SIG-M5 treated with dmso at 0.1 percent for 504 hours (cell line): Measurements from ENCODE around the gene DDC.
"Not testable (repeated sequence)": the region's sequence is repeated elsewhere in the genome, so short reads cannot be mapped to it uniquely, and the experiment has no call there.

ENCODE experiments used
- DNase-seq: peaks from one replicate; lab custom pipeline; 2025; ENCODE audit not compliant: unreplicated experiment; lab: John Stamatoyannopoulos, UW

The DDC gene

DNA sequence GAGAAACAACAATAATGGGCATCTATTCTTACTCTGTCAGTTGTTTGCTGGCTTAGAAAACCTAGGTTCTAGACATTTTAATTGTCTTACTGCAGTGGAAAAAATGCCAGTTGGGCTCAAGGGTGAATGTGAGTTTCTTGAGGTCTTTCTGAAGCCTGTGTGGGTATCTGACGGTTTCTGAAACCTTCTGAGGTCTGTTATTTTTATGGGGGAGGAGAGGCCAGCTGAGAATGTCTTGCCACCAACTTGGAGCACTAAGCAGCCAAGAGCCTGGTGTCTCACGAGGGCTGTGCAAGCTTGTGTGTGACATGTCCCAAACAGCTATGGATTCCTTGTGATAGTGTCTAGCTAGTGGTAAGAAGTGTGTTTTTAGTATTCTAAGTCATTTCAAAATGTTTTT is 24.2 kb upstream of the DDC start:
- DNase-seq, result no peak

- DNase-seq, result no peak
Observed at GRCh38 chr7:50588937-50589336, 23.7 kb upstream of the DDC start.

- DNase-seq, result no peak
Observed at GRCh38 chr7:50587737-50588136, 22.5 kb upstream of the DDC start.

DNA sequence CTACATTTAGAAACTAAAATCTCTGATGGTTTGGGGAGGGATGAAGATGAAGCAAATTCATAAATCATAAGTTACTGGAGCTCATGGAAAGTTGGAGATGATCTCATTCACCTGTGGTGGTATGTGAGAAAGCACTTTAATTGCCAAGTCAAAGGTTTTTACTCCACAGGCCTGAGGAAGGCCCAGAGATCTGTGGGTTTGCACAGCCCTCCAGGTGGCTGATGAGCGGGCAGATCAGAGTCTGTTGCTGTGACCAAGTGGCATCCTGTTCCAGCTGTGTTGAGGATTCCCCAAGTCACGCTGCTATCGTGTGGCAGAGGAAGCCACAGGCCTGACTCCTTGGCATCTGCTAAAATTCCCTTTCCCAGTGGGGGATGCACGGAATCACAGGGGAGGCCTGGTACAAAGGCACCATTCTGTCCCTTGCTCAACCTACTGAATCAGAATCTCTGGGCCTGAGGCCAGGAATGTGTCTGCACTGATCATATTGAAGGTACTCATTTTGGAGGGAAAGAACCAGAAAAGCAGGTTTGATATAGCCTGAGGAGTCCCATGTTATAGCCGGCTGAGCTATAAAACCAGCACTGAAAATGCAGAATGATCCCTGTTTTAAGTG is 19.7 kb upstream of the DDC start:
- peak; percentile 42 for DNase-seq

GRCh38 chr7:50584386-50584785 is 19.2 kb upstream of the DDC start:
- no peak for DNase-seq

DNA sequence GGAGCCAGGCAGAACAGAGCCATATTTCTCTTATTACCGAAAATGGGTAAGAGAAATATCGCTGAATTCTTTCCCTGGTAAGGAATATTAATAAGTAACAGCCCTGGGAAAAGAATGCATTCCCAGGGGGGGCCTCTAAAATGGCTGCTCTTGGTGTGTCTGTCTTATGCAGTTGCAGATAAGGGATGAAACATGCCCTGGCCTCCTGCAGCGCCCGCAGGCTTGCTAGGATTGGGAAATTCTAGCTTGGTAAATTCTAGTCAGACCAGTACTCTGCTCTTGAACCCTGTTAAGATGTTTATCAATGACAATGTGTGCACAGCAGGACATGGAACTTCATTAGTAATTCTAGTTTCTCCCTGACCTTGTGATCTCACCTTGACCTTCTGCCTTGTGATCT is 18.1 kb upstream of the DDC start:
- not testable (repeated sequence) for DNase-seq

- DNase-seq, result not testable (repeated sequence)
Observed at GRCh38 chr7:50582271-50582670, 17.1 kb upstream of the DDC start.

- not testable (repeated sequence) for DNase-seq
Observed at GRCh38 chr7:50580666-50581065, 15.5 kb upstream of the DDC start.

DNA sequence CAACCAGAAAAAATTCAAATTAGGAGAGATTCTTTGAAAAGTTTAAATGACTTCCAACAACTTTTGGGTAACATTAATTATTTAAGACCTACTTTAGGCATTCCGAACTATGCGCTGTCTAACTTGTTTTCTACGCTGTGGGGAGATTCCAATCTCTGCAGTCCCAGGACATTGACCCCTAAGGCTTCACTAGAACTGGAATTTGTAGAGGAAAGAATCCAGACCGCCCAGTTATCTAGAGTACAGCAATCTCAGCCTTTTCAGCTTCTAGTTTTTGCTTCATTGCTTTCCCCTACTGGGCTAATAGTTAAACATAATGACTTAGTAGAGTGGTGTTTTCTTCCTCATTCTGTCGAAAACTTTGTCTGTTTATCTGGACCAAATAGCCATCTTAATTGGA is 14.9 kb upstream of the DDC start:
- no peak for DNase-seq

DNA sequence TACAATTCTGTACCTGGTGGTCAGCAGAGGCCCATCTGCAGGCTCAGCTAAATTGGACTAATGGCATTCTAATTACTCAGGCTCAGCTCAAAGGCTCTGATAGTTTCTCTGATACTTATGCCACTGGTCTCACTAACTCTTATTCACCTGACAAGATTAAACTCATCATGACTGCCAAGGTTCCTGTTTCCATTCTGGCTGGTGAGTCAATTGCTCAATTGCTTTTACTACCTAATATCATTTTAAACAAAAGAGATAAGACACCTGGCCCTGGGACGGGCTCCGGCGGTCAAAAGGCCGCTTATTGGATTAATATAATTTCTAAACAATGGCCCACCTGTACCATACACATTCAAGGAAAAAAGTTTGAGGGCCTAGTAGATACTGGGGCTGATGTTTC is 12.9 kb upstream of the DDC start:
- not testable (repeated sequence) for DNase-seq

DNA sequence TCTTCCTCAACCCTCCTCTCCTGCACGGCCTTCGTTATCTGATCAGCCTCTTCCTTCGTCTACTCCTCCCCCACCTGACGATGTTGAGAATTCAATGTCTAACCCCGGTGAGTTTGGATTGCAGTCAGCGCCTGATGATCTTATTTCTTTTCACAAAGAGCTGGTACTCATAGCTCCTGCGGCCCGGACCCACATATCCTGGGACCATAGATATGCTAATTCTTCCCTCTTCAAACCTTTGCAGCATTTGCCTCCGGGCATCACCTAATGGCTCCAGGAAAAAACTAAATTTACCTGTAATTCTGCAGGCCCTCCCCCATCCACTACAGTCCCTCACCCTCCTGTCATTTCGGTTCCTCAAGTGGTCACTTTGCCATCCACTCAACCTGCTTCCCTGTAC is 12.4 kb upstream of the DDC start:
- DNase-seq, result no peak

- not testable (repeated sequence) for DNase-seq
Observed at GRCh38 chr7:50576388-50576787, 11.2 kb upstream of the DDC start.

GRCh38 chr7:50567715-50568261 is 2.6 kb upstream of the DDC start:
- no peak for DNase-seq

DNA sequence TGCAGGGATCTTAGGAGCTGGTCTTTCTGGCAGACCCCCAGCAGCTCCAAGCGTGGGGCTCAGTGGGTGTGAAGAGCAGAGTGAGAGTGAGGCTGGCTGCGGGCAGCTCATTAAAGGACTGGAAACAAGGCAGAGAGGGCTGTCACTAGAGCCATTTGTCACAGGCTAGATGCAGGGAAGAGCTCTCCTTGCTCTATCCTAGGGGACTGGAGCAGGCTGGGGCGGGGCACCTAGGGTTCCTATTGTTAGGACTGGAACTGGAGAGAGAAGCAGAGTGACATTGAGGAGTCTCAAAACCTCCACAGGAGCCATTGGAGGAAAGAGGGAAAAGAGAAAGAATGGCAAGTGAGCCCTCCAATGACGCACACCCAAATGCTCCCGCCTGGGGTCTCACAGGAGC is 772 bp upstream of the DDC start:
- DNase-seq, result no peak

- DNase-seq, result no peak
Observed at GRCh38 chr7:50565559-50565916, 333 bp upstream of the DDC start.

- DNase-seq, result no peak
Observed at GRCh38 chr7:50564171-50564570, 1.0 kb downstream of the DDC start.

DNA sequence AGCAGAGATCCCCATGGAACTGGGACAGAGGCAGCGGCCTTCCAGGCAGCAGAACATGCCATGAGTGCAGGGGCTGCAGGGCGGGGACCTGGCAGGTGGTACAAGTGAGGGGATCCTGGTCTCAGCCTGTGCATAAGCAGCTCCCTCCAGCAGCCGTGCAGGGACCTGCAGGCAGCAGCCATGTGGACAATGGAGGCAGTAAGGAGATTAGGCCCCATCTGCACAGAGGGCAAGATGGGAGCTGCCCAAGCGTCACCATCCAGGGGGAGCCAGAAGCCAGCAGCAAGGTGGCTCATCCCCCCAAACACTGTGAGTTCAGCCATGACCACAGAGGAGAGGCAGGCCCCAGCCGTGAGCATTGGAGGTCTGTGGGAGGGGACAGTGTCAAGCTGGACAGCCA is 3.1 kb downstream of the DDC start:
- no peak for DNase-seq

GRCh38 chr7:50560865-50561351 is 4.3 kb downstream of the DDC start:
- DNase-seq, result no peak

DNA sequence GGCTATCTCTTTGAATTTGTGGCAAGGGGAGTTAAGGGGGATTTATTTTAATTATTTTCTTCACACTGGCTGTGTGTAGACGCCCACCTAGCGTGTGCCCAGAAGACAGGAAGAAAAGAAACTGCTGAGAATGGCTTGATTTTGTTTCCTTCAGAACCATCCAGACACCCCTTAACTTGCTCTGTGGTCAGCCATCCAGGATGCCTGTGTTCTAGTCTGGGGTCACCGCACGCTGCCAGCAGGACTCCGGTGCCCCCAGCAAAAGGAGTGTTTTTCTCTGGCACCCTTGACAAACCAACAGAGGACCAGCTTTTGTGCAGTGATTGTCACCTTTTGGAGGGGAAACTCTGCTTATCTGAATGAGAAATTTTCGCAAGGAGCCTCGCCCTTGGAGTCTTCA is 5.3 kb downstream of the DDC start:
- DNase-seq, result no peak

- no peak for DNase-seq
Observed at GRCh38 chr7:50558294-50559053, 6.7 kb downstream of the DDC start.

DNA sequence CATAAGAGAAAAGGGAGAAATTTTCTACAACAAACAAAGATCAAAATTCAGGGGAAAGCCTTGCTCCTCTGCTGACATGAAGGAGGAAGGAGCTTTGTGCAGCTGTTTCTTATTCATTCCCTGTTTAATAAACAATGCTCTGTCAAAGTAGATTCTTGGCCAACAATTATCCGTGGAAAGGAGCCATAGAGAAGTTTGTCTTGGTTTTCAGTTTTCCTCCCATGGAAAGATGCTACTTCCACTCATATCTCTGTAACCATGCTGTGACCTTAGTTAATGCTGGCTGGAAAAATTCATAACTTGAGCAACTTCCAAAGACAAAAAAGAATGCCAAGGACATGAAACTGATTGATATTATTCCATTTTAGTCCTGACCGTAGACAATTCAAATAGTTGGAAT is 8.1 kb downstream of the DDC start:
- DNase-seq, result no peak

DNA sequence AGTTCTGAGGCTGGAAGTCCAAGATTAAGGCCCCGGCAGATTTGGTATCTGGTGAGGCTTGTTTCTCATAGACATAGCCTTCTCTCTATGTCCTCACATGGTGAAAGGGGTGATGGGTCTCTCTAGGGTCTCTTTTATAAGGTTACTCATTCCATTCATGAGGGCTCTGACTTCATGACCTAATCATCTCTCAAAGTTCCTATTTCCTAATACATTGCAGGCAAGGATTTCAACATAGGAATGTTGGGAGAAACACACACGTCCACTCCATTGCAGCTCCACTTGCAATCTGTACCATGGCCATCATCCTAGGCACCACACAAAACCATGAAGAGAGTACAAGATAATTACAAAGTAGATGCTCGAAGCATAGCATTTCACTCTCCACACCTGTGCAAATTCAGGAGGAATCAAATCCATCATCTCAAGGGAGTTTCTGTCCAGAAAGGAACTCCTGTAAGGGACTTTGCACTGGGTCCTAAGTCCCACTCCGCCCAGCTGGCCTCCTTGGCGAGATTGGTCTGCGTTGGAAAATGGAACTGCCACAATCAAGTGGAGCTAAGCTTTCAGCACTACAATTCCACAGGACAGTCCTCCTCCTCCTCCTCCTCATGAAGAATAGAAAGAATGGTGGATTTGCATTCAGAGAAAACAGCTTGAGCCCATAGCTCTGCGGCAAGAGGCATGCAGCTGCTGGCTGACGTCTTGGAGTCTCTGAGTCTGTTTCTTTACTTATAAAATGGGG is 8.8 kb downstream of the DDC start:
- DNase-seq, result no peak
